ENCODE data around the gene RBM7. TPM values are rescaled to one million over a fixed set of nuclear protein-coding genes. Genes with fewer than 3 reads are reported as not detected.

Gene RBM7
- total RNA-seq, 1 donor from 2014 or later: 49.3 TPM

DNA sequence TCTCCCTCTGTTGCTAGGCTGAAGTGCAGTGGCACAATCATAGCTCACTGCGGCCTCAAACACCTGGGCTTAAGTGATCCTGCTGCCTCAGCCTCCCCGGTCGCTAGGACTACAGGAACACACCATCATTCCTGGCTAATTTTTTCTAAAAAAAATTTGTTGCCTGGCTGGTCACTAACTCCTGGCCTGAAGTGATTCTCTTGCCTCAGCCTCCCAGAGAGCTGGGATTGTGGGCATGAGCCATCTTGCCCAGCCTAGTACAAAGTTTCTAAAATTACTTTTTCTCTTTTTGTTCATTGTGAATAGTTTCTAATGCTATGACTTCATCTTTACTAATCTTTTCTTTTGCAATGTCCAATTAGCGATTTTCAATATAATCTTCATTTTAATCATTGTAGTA is 12.5 kb downstream of the RBM7 start:
- Histone ChIP-seq H3K4me2 (ENCODE audit: low read length) (no peak overlapping the region), H3K79me2 (ENCODE audit: insufficient read depth, low read length) (peaks cover 6% of the 10 kb centered on the region), H3K9ac (ENCODE audit: low read length) (no peak overlapping the region), H3K27me3 (ENCODE audit: insufficient read depth, low read length) (no peaks in the 10 kb centered on the region), H2AFZ (ENCODE audit: low read depth, low read length) (no peak overlapping the region), H3K4me3 (ENCODE audit: insufficient read depth, low read depth, low read length) (no peak overlapping the region), H3K27ac (ENCODE audit: low read depth, low read length) (no peak overlapping the region), H3K9me3 (ENCODE audit: insufficient read depth, low read depth, low read length) (no peaks in the 10 kb centered on the region), H3K36me3 (ENCODE audit: insufficient read depth, low read length) (peaks cover 19% of the 10 kb centered on the region), H4K20me1 (ENCODE audit: insufficient read depth, low read length) (no peaks in the 10 kb centered on the region), H3K4me1 (ENCODE audit: insufficient read depth, low read length) (peaks cover 6% of the 10 kb centered on the region)
- TF ChIP-seq EZH2 (IDR thresholded peaks at IDR 0.05; ENCODE audit: insufficient read depth, low read length) (no peak), CTCF (IDR thresholded peaks at IDR 0.05; ENCODE audit: insufficient read depth, low read depth, low read length) (no peak)
- Mint-ChIP-seq H3K9me3 (ENCODE audit: unreplicated experiment) (no peaks in the 10 kb centered on the region), H3K36me3 (ENCODE audit: low read depth, unreplicated experiment) (peaks cover 8% of the 10 kb centered on the region), H3K27me3 (ENCODE audit: low read depth, unreplicated experiment) (no peaks in the 10 kb centered on the region), H3K4me1 (ENCODE audit: low read depth, unreplicated experiment) (peaks cover 11% of the 10 kb centered on the region), H3K4me3 (ENCODE audit: unreplicated experiment) (no peak overlapping the region), H3K27ac (ENCODE audit: unreplicated experiment) (no peak overlapping the region)
- FAIRE-seq (no peak), DNase-seq (ENCODE audit: low read depth) (no peak)

- H3K9me3 Mint-ChIP-seq (ENCODE audit: unreplicated experiment): no peaks in the 10 kb centered on the region
- H3K36me3 Mint-ChIP-seq (ENCODE audit: low read depth, unreplicated experiment): peaks cover 8% of the 10 kb centered on the region
- FAIRE-seq (no peak), DNase-seq (ENCODE audit: low read depth) (no peak)
- Histone ChIP-seq H3K4me1 (ENCODE audit: insufficient read depth, low read length) (peaks cover 6% of the 10 kb centered on the region), H3K36me3 (ENCODE audit: insufficient read depth, low read length) (peaks cover 9% of the 10 kb centered on the region), H3K27me3 (ENCODE audit: insufficient read depth, low read length) (no peaks in the 10 kb centered on the region), H3K9me3 (ENCODE audit: insufficient read depth, low read depth, low read length) (no peaks in the 10 kb centered on the region), H3K4me3 (ENCODE audit: insufficient read depth, low read depth, low read length) (no peak overlapping the region), H3K27ac (ENCODE audit: low read depth, low read length) (no peak overlapping the region), H3K9ac (ENCODE audit: low read length) (no peak overlapping the region), H4K20me1 (ENCODE audit: insufficient read depth, low read length) (no peaks in the 10 kb centered on the region), H3K4me2 (ENCODE audit: low read length) (no peak overlapping the region), H2AFZ (ENCODE audit: low read depth, low read length) (no peak overlapping the region), H3K79me2 (ENCODE audit: insufficient read depth, low read length) (peaks cover 2% of the 10 kb centered on the region)
- TF ChIP-seq CTCF (IDR thresholded peaks at IDR 0.05; ENCODE audit: insufficient read depth, low read depth, low read length): no peak
- no peak for TF ChIP-seq EZH2 (IDR thresholded peaks at IDR 0.05; ENCODE audit: insufficient read depth, low read length)
- H3K4me3 Mint-ChIP-seq (ENCODE audit: unreplicated experiment): no peak overlapping the region
- H3K27ac Mint-ChIP-seq (ENCODE audit: unreplicated experiment): no peak overlapping the region
- H3K4me1 Mint-ChIP-seq (ENCODE audit: low read depth, unreplicated experiment): peaks cover 11% of the 10 kb centered on the region
- H3K27me3 Mint-ChIP-seq (ENCODE audit: low read depth, unreplicated experiment): no peaks in the 10 kb centered on the region
Measured at GRCh38 chr11:114413958-114414357, 13.5 kb downstream of the RBM7 start.

- no peak overlapping the region for H3K4me3 ChIP-seq (ENCODE audit: insufficient read depth, low read depth, low read length)
- H3K4me3 Mint-ChIP-seq (ENCODE audit: unreplicated experiment): no peak overlapping the region
- no peaks in the 10 kb centered on the region for H3K27me3 Mint-ChIP-seq (ENCODE audit: low read depth, unreplicated experiment)
- H3K79me2 ChIP-seq (ENCODE audit: insufficient read depth, low read length): no peaks in the 10 kb centered on the region
- H3K9me3 ChIP-seq (ENCODE audit: insufficient read depth, low read depth, low read length): no peaks in the 10 kb centered on the region
- no peaks in the 10 kb centered on the region for H3K27me3 ChIP-seq (ENCODE audit: insufficient read depth, low read length)
- no peak overlapping the region for H3K4me2 ChIP-seq (ENCODE audit: low read length)
- H3K9me3 Mint-ChIP-seq (ENCODE audit: unreplicated experiment): no peaks in the 10 kb centered on the region
- peaks cover 11% of the 10 kb centered on the region for H3K4me1 Mint-ChIP-seq (ENCODE audit: low read depth, unreplicated experiment)
- H3K27ac ChIP-seq (ENCODE audit: low read depth, low read length): no peak overlapping the region
- peaks cover 6% of the 10 kb centered on the region for H3K36me3 Mint-ChIP-seq (ENCODE audit: low read depth, unreplicated experiment)
- TF ChIP-seq CTCF (IDR thresholded peaks at IDR 0.05; ENCODE audit: insufficient read depth, low read depth, low read length): no peak
- TF ChIP-seq EZH2 (IDR thresholded peaks at IDR 0.05; ENCODE audit: insufficient read depth, low read length): no peak
- H3K9ac ChIP-seq (ENCODE audit: low read length): no peak overlapping the region
- H3K27ac Mint-ChIP-seq (ENCODE audit: unreplicated experiment): peak overlapping the region; percentile 82
- H3K4me1 ChIP-seq (ENCODE audit: insufficient read depth, low read length): peaks cover 6% of the 10 kb centered on the region
- no peak overlapping the region for H2AFZ ChIP-seq (ENCODE audit: low read depth, low read length)
- peak; percentile 73 for DNase-seq (ENCODE audit: low read depth)
- H4K20me1 ChIP-seq (ENCODE audit: insufficient read depth, low read length): no peaks in the 10 kb centered on the region
- FAIRE-seq: no peak
- H3K36me3 ChIP-seq (ENCODE audit: insufficient read depth, low read length): no peaks in the 10 kb centered on the region
Measured at GRCh38 chr11:114416441-114416961, 16.0 kb downstream of the RBM7 start.

Data from astrocyte (in vitro differentiated cells and primary cell).